ENCODE results near the gene ACTR3C.
"Not testable (repeated sequence)": the region's sequence is repeated elsewhere in the genome, so short reads cannot be mapped to it uniquely, and the experiment has no call there.

The ACTR3C gene

DNA sequence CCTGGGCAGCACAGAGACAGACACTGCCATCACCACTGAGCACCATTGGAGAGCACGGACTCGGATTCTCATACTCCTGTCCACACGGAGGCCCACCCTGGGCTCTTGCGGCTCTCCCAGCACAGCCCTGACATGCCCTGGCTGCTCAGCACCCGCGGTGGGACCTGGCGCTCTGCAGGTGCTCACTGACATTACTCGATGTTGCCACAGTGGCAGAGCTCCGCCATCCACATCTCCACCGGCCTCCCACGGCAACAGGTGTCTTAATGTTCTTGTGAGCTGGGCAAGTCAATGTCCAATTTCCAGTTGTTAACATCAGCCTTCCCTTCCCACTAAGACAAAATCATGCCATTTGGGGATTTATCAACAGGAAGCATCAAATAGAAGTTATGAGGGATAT is 45.0 kb downstream of the ACTR3C start:
- DNase-seq, result not testable (repeated sequence)

- peak in 1 of 2 donors; percentile 2 for DNase-seq
Observed at GRCh38 chr7:150276132-150276695, 47.1 kb downstream of the ACTR3C start.

DNA sequence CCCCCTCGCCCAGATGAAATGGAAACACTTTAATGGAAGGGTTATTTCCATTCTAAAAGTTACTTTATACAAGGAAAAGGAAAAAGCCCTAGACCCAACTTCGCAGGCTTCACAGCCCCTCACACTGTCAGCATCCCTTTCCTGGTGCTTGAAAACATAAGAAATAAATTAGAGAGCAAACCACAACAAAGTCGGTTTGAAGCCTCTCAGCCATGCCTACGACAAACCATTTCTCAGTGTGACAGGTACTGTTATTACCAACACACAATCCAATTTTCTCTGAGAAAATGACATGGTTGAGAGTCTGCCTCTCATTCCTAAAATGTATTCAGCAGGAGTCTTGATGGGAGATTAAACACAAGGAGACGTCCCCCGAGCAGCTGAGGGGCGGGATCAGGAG is 51.4 kb downstream of the ACTR3C start:
- DNase-seq, result not testable (repeated sequence)

GRCh38 chr7:150270101-150270824 is 53.1 kb downstream of the ACTR3C start:
- DNase-seq, result not testable (repeated sequence)

DNA sequence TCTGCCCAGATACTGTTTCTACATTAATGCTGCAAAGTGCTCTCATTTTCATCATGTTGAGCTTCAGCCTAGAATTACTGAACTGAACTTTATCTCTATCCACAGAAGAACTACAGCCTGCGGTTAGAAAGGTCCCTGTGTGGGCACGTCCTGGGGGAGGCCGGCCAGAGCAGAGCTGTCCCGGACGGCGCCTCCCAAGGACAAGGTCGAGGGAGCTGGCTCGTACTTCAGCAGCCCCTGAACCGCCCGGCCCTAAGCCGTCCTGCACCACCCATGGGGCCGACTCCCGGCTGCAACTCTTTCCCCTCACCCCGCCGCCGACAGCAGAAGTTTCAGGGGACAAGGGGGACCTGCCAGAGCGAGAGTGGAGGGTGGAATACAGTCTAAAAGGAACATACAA is 54.5 kb downstream of the ACTR3C start:
- not testable (repeated sequence) for DNase-seq

- not testable (repeated sequence) for DNase-seq
Observed at GRCh38 chr7:150268287-150268686, 55.1 kb downstream of the ACTR3C start.

DNA sequence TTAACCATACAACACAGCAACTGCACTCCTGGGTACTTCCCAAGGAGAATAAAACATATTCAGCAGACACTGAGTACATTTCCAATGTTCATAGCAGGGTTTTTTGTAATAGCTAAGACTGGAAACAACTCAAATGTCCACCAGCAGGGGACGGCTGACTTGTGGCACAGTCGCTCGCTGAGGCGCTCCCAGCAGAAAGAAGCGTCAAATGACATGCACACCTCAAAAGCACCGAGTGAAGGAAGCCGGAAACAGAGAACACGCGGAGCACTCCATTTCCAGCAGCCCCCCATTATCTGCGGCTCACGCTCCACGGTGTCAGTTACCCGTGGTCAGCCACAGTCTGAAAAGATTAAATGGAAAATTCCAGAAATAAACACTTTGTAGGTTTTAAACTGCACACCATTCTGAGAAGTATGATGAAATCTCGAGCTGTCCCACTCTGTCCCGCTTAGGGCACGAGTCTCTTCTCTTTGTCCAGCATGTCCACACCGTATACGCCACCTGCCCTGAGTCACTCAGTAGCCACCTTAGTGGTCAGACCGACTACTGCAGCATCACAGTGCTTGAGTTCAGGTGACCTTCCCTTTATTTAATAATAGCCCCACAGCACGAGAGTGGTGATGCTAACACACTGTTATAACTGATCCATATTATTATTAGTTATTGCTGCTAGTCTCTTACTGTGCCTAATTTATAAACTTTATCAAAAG is 56.2 kb downstream of the ACTR3C start:
- DNase-seq, result not testable (repeated sequence)

- DNase-seq, result not testable (repeated sequence)
Observed at GRCh38 chr7:150262656-150263055, 60.7 kb downstream of the ACTR3C start.

GRCh38 chr7:150247745-150248144 is 75.6 kb downstream of the ACTR3C start:
- DNase-seq, result not testable (repeated sequence)

- DNase-seq, result not testable (repeated sequence)
Observed at GRCh38 chr7:150245208-150245607, 78.1 kb downstream of the ACTR3C start.

GRCh38 chr7:150242935-150243334 is 80.4 kb downstream of the ACTR3C start:
- DNase-seq, result not testable (repeated sequence)

- not testable (repeated sequence) for DNase-seq
Observed at GRCh38 chr7:150225444-150225843, 97.9 kb downstream of the ACTR3C start.

DNA sequence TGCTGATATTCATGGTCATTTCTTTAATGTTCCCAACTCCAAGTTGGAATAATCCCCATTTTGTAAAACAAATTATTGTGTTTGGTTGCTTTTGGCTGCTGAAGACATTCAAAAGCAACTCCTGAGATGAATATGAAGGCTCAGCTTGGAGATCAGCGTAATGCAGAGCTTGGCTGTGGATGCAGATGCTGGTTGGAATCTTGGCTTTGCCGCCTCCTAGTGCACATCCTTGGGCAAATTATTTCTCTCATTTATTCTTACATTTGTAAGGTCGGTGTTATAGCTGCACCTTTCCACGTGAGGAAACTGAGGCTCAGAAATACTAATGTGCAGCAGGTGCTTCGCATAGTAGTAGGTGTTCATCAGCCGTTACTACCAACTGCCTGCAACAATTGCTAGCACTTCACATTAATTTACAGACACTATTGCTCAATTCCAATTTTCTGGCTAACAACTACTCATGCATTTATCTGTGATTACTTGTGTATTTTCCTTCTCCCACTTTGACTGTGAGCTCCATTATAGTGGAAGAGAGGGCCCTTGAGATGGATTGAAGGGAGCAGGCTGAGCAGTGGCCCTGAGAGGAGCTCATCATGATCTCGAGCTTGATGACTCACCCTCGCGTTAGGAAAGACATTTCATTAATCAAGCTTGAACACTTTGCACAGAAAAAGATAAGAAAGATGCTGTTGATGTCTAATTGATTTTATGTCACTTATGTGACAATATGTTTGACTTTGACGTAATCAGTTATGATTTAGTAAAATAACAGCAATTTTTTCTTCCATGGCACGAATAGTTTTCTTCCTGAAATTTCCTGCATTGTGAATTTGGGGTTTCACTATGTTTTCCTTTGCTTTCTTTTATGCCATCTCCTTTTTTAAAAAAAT is 101.0 kb downstream of the ACTR3C start:
- not testable (repeated sequence) for DNase-seq

- DNase-seq, result not testable (repeated sequence)
Observed at GRCh38 chr7:150220673-150221181, 102.6 kb downstream of the ACTR3C start.

DNA sequence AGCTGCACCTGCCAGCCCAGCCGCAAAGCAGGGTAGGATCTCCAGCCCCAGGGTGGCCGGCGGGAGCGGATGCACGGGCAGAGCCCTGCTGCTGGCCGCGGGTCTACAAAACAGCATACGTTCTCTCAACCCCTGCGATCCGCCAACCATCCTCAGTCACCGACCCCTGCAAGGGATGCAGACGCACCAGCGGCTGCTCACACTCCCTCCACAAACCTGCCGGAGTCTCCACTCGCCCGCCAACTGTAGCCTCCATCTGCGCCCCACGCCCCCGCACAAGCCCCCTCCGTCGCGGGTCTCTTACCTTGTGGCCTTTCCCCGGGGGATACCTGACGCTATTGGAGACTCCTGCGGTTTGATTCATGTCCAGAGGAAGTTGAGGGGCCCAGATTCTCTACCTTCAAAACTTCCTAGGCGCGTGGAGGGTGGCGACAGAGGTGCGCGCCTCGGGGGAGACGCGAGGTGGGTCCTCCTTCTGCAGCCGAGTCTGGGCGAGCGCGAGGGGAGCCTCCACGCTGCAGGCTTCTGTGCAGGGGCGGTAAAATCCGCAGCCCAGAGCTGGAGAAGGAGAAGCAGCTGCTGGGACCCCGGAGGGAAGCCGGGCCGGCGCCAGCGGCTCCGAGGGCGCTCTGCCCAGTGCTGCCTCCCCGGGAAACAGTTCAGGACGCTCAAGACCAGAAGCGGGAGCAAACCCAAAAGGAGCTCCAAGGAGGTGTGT is 103.2 kb downstream of the ACTR3C start:
- DNase-seq, result not testable (repeated sequence)

- DNase-seq, result not testable (repeated sequence)
Observed at GRCh38 chr7:150206848-150207247, 116.5 kb downstream of the ACTR3C start.

GRCh38 chr7:150205866-150206265 is 117.5 kb downstream of the ACTR3C start:
- not testable (repeated sequence) for DNase-seq

DNA sequence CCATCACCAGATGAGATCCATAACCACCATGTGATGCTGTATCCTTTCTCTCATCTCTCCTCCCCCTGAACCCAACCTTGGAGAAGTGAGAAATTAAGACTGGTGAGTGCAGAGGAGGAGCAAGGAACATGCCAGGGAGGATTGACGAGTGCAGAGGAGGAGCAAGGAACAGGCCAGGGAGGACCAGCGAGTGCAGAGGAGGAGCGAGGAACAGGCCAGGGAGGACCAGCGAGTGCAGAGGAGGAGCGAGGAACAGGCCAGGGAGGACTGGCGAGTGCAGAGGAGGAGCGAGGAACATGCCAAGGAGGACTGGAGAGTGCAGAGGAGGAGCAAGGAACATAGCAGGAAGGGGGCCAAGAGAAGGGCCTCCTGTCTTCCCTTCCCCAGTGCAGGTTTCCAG is 118.8 kb downstream of the ACTR3C start:
- not testable (repeated sequence) for DNase-seq

GRCh38 chr7:150202894-150203293 is 120.5 kb downstream of the ACTR3C start:
- DNase-seq, result not testable (repeated sequence)
